ENCODE results near the gene CCNI.

Gene CCNI

DNA sequence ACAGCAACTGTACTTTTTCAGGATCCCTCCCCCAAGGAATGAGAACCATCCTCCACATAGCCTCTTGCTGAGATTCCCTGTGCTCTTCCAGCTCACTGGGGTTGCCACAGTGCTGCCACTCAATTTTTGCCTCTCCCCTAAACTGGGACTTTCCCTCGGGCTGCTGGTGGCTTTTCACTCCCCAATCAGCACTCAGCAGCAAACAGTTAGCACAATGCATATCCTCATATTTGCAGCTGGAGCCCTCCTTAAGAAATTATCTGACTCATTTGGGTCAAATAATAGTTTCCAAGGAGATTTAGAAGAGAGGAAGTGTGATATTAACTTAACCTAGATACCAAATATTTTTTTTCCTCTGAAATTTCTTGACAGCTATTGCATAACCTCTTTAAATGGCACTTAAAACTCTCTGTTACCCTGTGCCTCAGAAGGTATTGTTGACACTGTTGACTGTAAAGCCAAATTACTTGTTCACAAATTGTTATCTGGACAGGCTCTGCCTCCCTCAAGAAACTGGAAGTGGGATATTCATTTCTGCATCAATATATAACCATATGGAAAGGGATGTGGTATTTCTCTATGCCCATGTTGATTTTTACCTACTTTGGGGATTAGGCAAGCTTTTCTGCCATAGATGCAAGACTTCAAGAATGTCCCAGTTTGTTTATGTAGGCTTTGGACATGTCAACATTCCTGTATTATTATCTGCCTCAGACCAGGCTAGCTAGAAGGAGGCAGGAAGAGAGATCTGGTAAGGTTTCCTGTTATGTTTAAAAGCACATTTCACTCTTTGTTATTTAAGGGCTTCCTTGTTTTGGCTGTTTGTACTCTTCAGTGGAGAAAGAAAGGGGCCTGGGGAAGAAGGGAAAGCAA lies 68.2 kb downstream of the CCNI start:
- no peak for DNase-seq (ENCODE audit: low read depth in 2 of 2)

DNA sequence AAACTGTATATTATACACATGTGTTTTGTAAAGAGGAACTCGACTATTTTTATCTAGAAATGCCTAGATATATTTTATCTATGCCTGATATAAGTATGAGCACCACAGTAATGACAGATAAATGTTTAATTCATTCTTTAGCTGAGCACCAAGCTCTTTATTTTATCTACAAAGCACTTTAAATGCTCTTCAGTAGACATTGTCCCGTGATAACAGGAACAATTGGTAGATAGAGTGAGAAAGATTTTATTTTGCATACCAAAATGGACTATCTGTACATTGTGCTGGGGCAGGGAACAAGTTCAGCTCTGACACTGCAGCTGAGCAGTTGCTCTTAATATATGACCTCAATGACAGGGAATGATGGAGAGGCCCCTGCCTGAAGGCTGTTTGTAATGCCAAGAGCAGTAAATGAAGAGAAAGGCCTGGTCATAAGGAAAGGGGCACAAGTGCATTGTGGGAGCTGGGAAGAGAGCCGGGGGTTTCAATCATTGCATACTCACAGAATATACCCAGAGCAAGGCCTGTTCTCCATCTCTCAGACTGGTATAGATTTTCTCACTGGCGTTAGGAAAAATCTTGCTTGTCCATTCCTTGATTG lies 68.9 kb downstream of the CCNI start:
- DNase-seq (ENCODE audit: low read depth in 2 of 2) = no peak

DNA sequence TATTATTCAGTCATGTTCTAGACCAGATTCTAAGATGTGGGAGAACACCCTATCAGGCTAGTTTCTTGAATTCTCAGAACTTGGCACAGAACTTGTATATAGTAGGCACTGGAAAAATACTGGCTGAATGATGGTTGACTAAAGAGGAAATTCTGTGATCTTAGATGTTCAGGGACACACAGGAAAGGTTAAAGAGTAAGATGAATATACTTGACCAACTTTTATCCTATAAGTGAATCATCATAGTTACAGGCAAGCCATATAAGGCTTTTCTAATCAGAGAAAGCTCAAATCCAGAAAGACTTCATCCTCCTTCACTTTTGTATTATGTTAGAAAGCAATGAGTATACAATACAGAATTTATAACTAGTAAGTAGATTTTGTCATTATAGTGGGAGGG lies 72.4 kb downstream of the CCNI start:
- DNase-seq (ENCODE audit: low read depth in 2 of 2) = no peak

DNA sequence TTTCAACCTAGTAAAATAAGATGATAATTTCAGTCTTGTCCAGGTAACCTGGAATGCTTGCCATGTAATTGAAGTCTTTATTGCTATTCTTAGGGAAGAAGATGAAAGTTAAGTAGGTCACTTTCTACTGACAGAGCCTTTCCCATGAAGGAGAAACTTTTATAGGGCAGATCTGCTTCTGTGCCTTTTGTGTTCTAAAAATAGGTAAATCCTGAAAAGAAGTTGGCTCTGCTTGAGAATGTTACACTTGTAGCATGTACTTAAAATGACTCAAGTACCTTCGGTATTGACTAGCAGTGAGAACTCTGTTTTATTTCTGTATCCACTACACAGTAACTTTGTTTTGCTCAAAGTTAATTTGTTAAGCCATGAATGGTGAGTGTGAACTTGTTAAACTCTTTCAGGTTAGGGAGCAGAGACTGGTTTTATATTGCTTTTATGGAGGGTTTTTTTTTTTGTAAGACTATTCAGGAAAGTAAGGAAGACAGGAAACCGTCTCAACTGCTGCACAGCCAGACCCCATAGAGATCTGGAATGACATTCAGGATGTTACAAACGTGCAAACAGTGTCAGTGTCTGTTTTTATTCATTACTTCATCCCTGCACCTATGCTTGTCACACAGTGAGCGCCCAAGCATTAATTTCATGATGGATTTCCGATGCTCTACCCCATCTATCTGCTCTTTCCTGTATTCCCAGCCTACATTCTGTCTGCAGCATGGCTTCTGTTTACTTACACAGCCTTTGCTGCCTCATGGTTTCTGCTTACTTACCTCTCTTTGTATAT lies 73.3 kb downstream of the CCNI start:
- no peak for DNase-seq (ENCODE audit: low read depth in 2 of 2)

DNA sequence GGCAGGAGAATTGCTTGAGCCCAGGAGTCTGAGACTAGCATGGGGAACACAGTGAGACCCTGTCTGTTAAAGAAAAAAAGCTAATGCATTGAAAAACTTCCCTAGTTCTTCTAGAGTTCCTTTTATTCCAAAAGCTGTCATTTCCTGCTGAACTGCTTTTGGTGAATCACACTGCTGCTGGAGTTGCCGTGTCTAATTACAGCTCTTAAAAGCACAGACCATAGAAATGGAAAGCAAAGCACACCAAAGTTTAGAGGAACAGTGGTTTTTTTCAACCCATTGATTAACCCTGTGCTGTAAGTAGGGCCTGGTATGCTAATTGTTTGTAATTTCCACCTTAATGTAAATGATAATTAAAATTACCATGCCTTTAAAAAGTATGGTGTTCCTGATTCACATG lies 73.9 kb downstream of the CCNI start:
- no peak for DNase-seq (ENCODE audit: low read depth in 2 of 2)

DNA sequence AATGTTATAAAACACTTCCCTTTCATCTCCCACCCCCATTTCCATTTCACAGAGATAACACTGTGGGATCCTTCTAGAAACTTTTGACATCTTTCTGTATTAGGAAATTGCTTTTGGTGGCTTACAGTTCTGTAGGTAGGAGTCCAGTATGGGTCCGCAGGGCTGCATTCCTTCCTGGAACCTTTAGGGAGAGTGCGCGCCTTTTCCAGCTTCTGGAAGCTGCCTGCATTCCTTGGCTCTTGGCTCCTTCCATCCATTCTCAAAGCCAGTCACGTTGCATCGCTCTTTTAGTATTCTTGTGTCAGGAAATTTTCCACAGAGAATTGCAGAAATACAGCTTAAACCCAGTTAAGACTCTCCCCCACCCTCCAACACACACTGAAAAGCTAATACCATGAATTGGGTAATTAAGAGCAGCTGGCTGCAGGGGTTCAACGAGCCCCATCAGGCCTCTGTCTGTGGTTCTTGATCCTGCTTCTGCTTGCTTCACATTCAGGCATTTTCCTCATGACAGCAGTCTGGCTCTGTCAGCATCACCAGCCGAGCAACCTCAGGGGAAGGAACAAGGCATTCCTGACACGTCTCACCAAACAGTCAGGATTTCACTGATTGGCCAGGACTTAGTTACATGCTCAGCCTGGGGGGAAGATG lies 77.4 kb downstream of the CCNI start:
- no peak for DNase-seq (ENCODE audit: low read depth in 2 of 2)

DNA sequence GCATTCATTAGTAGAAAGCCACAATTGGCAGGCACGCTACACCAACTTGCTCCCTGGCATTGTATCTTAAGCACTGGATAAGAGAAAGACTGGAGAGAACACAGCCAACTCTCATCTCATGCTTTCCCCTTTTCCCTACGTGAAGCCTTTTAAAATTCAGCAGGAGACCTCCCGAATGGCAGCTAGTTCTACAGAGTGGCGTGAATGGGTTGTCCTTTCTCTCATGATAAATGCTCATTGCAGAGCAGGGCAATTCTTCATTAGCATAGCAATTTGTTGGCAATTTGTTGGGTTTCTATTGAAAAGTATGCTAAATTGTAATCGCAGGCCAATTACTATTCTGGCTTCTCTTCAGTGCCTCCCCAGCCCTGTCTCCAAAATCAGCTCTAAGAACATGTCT lies 78.3 kb downstream of the CCNI start:
- no peak for DNase-seq (ENCODE audit: low read depth in 2 of 2)
